H54 (cell line): ENCODE measurements around the gene SLC35F2.

Source experiments
- DNase-seq: peaks from one replicate; pipeline ENCODE4 v3.0.0; 2011; ENCODE audit warnings: low spot score, mixed read lengths; ENCODE audit not compliant: insufficient read length
- FAIRE-seq: peaks from 3 replicates; lab custom pipeline; 2011; peaks lifted over from hg19 to GRCh38; lab: Jason Lieb, UNC
- POLR2A ChIP-seq: IDR thresholded peaks from 2 replicates; pipeline ENCODE4 v1.6.1; 2011; ENCODE audit warnings: low read depth, mild to moderate bottlenecking, low read length

SLC35F2 gene

DNA sequence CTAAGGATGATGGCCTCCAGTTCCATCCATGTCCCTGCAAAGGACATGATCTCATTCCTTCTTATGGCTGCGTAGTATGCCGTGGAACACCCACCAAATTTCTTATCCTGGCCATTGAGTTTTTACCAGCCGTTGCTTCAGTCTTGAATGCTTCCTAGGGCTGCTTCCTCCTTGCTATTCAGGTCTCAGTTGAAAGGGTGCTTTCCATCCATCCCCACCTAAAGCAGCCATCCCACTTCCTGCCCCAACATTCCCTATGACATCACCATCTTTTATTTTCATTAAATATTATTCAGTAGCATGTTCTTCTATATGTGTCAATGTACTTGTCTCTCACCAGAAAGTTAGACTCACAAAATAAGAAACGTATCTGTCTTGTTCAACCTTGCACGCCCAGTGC is 106.1 kb downstream of the SLC35F2 start:
- FAIRE-seq (no peak), DNase-seq (no peak)
- no peak for TF ChIP-seq POLR2A

DNA sequence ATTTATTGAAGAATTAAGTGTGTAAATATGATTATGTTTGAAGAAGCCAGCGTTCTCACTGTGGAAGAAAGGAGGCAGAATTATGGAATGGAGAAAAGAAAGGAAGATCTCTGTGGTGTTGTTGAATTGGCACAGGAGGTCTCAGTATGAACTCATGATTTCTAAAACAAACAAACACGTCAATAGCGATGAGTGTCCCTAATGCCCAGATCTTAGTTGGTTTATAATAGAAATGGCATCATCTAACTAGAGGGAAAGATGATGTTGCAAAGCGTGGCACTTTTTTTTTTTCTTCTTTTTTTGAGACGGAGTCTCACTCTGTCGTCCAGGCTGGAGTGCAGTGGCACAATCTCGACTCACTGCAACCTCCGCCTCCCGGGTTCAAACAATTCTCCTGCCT is 107.5 kb downstream of the SLC35F2 start:
- DNase-seq (no peak), FAIRE-seq (no peak)
- TF ChIP-seq POLR2A: no peak

DNA sequence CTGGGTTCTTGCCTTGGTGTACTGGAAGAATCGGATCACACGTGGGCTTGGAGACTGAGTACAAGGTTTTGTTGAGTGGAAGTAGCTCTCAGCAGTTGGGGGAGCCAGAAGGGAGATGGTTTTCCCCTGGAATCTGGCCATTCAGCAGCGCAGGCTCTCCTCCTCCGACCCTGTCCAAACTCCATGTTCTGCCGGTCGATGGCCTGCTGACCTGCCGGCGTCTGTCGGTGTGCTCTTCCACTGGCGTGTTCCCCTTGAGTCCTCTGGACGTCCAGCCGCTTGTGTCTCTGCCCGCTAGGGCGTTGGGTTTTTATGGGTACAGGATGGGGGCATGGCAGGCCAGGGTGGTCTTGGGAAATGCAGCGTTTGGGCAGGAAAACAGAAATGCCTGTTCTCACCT is 108.3 kb downstream of the SLC35F2 start:
- DNase-seq (no peak), FAIRE-seq (no peak)
- TF ChIP-seq POLR2A: no peak

DNA sequence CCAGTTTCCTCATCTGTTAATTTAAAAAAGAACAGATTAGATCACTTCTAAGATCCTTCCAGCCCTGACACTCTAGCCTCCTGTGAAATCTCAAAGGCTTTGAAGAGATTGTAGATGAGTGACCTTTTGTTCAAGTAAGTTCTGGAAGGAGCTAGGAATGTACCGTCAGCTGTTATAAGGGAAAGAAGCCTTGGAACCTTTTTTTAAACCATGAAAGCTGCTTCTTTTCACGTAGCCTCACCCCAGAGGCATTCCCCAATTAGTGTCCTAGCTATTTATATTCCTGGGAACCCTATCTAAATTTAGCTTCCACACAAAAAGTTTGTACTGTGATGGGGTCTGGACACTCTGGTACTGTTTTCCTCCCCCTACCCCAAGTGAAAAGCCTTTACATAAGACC is 111.0 kb downstream of the SLC35F2 start:
- DNase-seq: no peak
- no peak for FAIRE-seq
- TF ChIP-seq POLR2A: no peak

DNA sequence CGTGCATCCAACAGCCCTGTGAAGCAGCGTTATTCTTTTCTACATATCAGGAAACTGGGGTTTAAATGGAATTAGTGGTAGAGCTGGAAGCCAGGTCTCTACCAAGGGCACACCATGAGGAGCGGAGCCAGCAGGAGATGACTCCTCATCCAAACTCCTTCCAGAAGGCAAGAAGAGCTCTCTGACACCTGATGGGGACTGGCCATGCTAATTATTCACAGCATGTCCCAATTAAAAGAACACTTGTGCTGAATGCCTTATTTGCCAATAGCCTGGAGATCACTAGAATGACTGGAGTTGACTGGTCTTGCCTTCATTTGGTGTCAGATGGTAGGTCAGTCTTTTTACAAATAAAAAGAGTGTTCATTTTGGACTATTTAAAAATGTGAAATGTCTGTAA is 113.9 kb downstream of the SLC35F2 start:
- TF ChIP-seq POLR2A: no peak
- no peak for FAIRE-seq
- DNase-seq: no peak

DNA sequence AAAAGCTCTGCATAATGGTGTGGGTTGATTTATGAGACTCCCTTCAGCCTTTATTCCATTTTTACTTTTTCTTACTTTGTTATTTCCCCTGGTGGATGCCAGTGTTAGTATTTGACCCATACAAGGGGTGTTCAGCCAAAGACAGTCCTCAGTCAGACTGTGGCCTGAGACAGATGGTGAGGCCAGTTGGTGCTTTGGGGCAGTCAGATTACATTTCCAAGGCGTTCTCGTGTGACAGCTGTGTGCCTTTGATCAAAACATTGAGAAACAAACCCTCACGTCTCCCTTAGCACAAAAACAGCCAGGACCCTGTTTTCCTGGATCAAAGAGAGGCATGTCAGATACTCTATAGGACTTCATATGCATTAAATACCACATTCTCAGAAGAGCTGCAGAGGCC is 115.4 kb downstream of the SLC35F2 start:
- FAIRE-seq: no peak
- no peak for TF ChIP-seq POLR2A

DNA sequence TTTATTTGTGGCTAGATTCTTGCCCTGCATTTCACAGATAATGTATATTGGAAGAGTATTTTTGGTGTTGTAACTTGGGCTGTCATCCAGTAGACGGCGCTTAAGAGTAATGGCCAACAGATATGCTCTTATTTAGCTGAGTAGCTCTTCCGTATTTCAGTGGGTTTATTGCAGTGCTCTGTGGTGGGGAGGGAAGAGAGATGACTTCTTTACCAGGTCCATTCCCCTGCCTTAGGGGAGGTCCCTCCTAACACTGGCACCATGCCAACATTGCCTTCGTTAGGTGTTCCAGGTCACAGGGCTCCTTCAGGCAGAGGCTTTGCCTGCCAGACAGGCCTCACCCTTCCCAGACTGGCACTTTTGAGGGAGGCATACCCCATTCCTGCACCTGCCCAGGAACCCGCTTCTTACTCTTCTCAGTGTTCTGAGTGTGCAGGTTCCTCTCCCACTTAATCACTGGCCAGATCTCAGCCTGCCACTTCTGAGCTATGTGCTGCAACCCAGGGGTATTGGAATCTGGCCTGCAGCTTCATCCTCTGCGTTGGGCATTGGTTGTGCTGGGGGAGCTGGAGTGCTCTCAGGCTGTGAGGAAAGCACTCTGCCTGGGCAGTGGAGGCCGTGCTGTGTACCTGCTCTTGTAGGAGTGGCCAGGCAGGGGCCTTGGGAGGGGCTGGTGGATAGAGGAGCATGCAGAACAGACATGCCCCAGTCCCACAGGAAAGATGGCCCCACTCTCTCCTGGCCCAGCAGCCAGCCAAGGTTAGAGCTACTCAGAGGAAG is 117.4 kb downstream of the SLC35F2 start:
- FAIRE-seq: no peak
- TF ChIP-seq POLR2A: no peak
- no peak for DNase-seq

More for the DNA sequence above, 115.4 kb downstream of the SLC35F2 start:
- DNase-seq: no peak
